ENCODE results near the gene CIZ1.

The CIZ1 gene

GRCh38 chr9:128214571-128215490 lies 23.5 kb upstream of the CIZ1 start:
- TF ChIP-seq POLR2A (IDR thresholded peaks at IDR 0.05; ENCODE audit: extremely low read depth, insufficient read length), result no peak
- TF ChIP-seq MAX (IDR thresholded peaks at IDR 0.05; ENCODE audit: low read depth, low read length), result no peak
- no peak for TF ChIP-seq MYC (IDR thresholded peaks at IDR 0.05; ENCODE audit: low read depth, low read length)
- no peak for TF ChIP-seq CTCF (IDR thresholded peaks at IDR 0.05; ENCODE audit: low read depth, low read length)
- no peak for DNase-seq (ENCODE audit: low read depth)
- no peak overlapping the region for H3K4me3 ChIP-seq (ENCODE audit: low read depth, low read length)

GRCh38 chr9:128213746-128214497 lies 22.6 kb upstream of the CIZ1 start:
- DNase-seq (ENCODE audit: low read depth), result no peak

GRCh38 chr9:128211981-128212281 lies 20.6 kb upstream of the CIZ1 start:
- TF ChIP-seq CTCF (IDR thresholded peaks at IDR 0.05; ENCODE audit: low read depth, low read length), result no peak
- TF ChIP-seq MAX (IDR thresholded peaks at IDR 0.05; ENCODE audit: low read depth, low read length), result no peak
- TF ChIP-seq POLR2A (IDR thresholded peaks at IDR 0.05; ENCODE audit: extremely low read depth, insufficient read length), result no peak
- TF ChIP-seq MYC (IDR thresholded peaks at IDR 0.05; ENCODE audit: low read depth, low read length), result no peak
- no peak overlapping the region for H3K4me3 ChIP-seq (ENCODE audit: low read depth, low read length)
- no peak for DNase-seq (ENCODE audit: low read depth)

More at GRCh38 chr9:128213746-128214497, 22.6 kb upstream of the CIZ1 start:
- no peak for TF ChIP-seq MAX (IDR thresholded peaks at IDR 0.05; ENCODE audit: low read depth, low read length)
- no peak for TF ChIP-seq POLR2A (IDR thresholded peaks at IDR 0.05; ENCODE audit: extremely low read depth, insufficient read length)
- no peak for TF ChIP-seq MYC (IDR thresholded peaks at IDR 0.05; ENCODE audit: low read depth, low read length)
- TF ChIP-seq CTCF (IDR thresholded peaks at IDR 0.05; ENCODE audit: low read depth, low read length), result no peak
- H3K4me3 ChIP-seq (ENCODE audit: low read depth, low read length), result no peak overlapping the region

- no peak overlapping the region for H3K4me3 ChIP-seq (ENCODE audit: low read depth, low read length)
- no peak for DNase-seq (ENCODE audit: low read depth)
- TF ChIP-seq POLR2A (IDR thresholded peaks at IDR 0.05; ENCODE audit: extremely low read depth, insufficient read length) (no peak), CTCF (IDR thresholded peaks at IDR 0.05; ENCODE audit: low read depth, low read length) (no peak), MYC (IDR thresholded peaks at IDR 0.05; ENCODE audit: low read depth, low read length) (no peak), MAX (IDR thresholded peaks at IDR 0.05; ENCODE audit: low read depth, low read length) (no peak)
These were observed 20.0 kb upstream of the CIZ1 start for GRCh38 chr9:128211186-128211980.

GRCh38 chr9:128208946-128209669 lies 17.7 kb upstream of the CIZ1 start:
- TF ChIP-seq MYC (IDR thresholded peaks at IDR 0.05; ENCODE audit: low read depth, low read length), result no peak
- no peak for TF ChIP-seq CTCF (IDR thresholded peaks at IDR 0.05; ENCODE audit: low read depth, low read length)
- no peak for TF ChIP-seq POLR2A (IDR thresholded peaks at IDR 0.05; ENCODE audit: extremely low read depth, insufficient read length)
- TF ChIP-seq MAX (IDR thresholded peaks at IDR 0.05; ENCODE audit: low read depth, low read length), result no peak
- no peak overlapping the region for H3K4me3 ChIP-seq (ENCODE audit: low read depth, low read length)
- DNase-seq (ENCODE audit: low read depth), result no peak

All from NB4 (cell line).